ENCODE measurements around the gene TARP.

GRCh38 chr7:38283107-38283506 lies 9.7 kb upstream of the TARP start:
- TF ChIP-seq, protein P1, sequence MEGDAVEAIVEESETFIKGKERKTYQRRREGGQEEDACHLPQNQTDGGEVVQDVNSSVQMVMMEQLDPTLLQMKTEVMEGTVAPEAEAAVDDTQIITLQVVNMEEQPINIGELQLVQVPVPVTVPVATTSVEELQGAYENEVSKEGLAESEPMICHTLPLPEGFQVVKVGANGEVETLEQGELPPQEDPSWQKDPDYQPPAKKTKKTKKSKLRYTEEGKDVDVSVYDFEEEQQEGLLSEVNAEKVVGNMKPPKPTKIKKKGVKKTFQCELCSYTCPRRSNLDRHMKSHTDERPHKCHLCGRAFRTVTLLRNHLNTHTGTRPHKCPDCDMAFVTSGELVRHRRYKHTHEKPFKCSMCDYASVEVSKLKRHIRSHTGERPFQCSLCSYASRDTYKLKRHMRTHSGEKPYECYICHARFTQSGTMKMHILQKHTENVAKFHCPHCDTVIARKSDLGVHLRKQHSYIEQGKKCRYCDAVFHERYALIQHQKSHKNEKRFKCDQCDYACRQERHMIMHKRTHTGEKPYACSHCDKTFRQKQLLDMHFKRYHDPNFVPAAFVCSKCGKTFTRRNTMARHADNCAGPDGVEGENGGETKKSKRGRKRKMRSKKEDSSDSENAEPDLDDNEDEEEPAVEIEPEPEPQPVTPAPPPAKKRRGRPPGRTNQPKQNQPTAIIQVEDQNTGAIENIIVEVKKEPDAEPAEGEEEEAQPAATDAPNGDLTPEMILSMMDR (IDR thresholded peaks at IDR 0.05): no peak
- no peak for TF ChIP-seq POLR2A (IDR thresholded peaks at IDR 0.05)

All from ovary (tissue), 3 donors.